ENCODE results near the gene CCDC13. TPM values are rescaled to one million over a fixed set of nuclear protein-coding genes. Genes with fewer than 3 reads are reported as not detected.

The CCDC13 gene
- total and polyA plus RNA-seq, 2 of the 13 experiments (the other 11 are each of a cell fraction or from before 2014, with no cell fraction given), result 0.22 to 0.51 TPM

DNA sequence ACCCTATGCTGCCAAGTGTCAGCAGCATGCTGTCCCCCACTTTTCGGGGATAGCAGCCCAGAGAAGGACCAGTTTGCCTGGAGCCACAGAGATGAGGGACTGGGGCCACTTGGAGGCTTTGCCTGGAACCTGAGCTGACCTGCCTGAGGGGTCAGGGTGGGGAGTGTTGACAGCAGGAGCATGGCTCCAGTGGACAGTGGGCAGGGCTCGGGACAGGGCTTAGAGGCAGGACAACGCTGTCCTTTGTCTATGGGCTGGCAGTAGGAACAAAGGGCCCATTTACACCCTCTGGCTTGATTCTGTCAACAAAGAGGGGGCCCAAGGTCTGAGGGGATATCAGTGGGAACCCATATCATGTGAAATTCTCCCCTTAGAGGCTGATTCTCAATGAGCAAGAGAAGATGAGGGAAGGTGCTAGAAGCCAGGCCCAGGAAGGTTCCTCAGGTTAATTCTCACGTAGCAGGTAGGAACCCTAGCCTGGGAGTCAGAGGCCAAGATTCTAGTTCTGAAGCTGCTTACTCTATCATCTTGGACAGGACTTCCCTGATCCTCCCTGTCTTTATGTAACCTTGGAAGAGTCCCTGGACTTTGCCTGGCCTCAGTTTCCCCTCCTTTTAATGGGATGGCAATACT is 40.7 kb downstream of the CCDC13 start (continued):
- TF ChIP-seq, protein P1, sequence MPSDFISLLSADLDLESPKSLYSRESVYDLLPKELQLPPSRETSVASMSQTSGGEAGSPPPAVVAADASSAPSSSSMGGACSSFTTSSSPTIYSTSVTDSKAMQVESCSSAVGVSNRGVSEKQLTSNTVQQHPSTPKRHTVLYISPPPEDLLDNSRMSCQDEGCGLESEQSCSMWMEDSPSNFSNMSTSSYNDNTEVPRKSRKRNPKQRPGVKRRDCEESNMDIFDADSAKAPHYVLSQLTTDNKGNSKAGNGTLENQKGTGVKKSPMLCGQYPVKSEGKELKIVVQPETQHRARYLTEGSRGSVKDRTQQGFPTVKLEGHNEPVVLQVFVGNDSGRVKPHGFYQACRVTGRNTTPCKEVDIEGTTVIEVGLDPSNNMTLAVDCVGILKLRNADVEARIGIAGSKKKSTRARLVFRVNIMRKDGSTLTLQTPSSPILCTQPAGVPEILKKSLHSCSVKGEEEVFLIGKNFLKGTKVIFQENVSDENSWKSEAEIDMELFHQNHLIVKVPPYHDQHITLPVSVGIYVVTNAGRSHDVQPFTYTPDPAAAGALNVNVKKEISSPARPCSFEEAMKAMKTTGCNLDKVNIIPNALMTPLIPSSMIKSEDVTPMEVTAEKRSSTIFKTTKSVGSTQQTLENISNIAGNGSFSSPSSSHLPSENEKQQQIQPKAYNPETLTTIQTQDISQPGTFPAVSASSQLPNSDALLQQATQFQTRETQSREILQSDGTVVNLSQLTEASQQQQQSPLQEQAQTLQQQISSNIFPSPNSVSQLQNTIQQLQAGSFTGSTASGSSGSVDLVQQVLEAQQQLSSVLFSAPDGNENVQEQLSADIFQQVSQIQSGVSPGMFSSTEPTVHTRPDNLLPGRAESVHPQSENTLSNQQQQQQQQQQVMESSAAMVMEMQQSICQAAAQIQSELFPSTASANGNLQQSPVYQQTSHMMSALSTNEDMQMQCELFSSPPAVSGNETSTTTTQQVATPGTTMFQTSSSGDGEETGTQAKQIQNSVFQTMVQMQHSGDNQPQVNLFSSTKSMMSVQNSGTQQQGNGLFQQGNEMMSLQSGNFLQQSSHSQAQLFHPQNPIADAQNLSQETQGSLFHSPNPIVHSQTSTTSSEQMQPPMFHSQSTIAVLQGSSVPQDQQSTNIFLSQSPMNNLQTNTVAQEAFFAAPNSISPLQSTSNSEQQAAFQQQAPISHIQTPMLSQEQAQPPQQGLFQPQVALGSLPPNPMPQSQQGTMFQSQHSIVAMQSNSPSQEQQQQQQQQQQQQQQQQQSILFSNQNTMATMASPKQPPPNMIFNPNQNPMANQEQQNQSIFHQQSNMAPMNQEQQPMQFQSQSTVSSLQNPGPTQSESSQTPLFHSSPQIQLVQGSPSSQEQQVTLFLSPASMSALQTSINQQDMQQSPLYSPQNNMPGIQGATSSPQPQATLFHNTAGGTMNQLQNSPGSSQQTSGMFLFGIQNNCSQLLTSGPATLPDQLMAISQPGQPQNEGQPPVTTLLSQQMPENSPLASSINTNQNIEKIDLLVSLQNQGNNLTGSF (CRISPR knock-in tag; IDR thresholded peaks at IDR 0.05), result no peak
- TF ChIP-seq TBL1XR1 (IDR thresholded peaks at IDR 0.05; ENCODE audit: borderline replicate concordance, low read length, partially characterized antibody), result no peak
- TF ChIP-seq ZNF614 (CRISPR knock-in tag; IDR thresholded peaks at IDR 0.05; ENCODE audit: borderline replicate concordance), result peak; percentile 31; the same call in 1 of the 2 replicates
- TF ChIP-seq, protein P2, sequence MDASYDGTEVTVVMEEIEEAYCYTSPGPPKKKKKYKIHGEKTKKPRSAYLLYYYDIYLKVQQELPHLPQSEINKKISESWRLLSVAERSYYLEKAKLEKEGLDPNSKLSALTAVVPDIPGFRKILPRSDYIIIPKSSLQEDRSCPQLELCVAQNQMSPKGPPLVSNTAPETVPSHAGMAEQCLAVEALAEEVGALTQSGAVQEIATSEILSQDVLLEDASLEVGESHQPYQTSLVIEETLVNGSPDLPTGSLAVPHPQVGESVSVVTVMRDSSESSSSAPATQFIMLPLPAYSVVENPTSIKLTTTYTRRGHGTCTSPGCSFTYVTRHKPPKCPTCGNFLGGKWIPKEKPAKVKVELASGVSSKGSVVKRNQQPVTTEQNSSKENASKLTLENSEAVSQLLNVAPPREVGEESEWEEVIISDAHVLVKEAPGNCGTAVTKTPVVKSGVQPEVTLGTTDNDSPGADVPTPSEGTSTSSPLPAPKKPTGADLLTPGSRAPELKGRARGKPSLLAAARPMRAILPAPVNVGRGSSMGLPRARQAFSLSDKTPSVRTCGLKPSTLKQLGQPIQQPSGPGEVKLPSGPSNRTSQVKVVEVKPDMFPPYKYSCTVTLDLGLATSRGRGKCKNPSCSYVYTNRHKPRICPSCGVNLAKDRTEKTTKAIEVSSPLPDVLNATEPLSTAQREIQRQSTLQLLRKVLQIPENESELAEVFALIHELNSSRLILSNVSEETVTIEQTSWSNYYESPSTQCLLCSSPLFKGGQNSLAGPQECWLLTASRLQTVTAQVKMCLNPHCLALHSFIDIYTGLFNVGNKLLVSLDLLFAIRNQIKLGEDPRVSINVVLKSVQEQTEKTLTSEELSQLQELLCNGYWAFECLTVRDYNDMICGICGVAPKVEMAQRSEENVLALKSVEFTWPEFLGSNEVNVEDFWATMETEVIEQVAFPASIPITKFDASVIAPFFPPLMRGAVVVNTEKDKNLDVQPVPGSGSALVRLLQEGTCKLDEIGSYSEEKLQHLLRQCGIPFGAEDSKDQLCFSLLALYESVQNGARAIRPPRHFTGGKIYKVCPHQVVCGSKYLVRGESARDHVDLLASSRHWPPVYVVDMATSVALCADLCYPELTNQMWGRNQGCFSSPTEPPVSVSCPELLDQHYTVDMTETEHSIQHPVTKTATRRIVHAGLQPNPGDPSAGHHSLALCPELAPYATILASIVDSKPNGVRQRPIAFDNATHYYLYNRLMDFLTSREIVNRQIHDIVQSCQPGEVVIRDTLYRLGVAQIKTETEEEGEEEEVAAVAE (CRISPR knock-in tag; IDR thresholded peaks at IDR 0.05; ENCODE audit: borderline replicate concordance), result no peak
- TF ChIP-seq, protein P3, sequence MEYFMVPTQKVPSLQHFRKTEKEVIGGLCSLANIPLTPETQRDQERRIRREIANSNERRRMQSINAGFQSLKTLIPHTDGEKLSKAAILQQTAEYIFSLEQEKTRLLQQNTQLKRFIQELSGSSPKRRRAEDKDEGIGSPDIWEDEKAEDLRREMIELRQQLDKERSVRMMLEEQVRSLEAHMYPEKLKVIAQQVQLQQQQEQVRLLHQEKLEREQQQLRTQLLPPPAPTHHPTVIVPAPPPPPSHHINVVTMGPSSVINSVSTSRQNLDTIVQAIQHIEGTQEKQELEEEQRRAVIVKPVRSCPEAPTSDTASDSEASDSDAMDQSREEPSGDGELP (IDR thresholded peaks at IDR 0.05; ENCODE audit: borderline replicate concordance, low read depth), result peak; percentile 50; the same call in 1 of the 2 replicates
- TF ChIP-seq, protein P4, sequence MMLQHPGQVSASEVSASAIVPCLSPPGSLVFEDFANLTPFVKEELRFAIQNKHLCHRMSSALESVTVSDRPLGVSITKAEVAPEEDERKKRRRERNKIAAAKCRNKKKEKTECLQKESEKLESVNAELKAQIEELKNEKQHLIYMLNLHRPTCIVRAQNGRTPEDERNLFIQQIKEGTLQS (CRISPR knock-in tag; IDR thresholded peaks at IDR 0.05), result no peak
- TF ChIP-seq, protein P5, sequence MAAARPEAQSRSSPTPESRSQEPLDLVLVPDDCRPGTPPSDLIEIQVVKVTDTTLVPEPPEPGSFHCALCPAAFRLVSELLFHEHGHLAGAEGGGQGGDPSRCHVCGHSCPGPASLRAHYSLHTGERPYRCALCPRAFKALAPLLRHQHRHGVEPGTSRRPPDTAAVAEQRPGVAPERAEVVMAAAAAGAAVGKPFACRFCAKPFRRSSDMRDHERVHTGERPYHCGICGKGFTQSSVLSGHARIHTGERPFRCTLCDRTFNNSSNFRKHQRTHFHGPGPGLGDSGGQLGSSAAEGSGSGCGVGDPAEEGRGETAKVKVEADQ (CRISPR knock-in tag; IDR thresholded peaks at IDR 0.05; ENCODE audit: borderline replicate concordance), result no peak
- TF ChIP-seq ZMYM3 (CRISPR knock-in tag; IDR thresholded peaks at IDR 0.05), result peak; percentile 34; the same call in 1 of the 2 replicates
- TF ChIP-seq NCOA2 (CRISPR knock-in tag; IDR thresholded peaks at IDR 0.05), result peak; percentile 88
- peak; percentile 61; the same call in 1 of the 2 replicates for TF ChIP-seq ZNF772 (CRISPR knock-in tag; IDR thresholded peaks at IDR 0.05)
- TF ChIP-seq, protein P6, sequence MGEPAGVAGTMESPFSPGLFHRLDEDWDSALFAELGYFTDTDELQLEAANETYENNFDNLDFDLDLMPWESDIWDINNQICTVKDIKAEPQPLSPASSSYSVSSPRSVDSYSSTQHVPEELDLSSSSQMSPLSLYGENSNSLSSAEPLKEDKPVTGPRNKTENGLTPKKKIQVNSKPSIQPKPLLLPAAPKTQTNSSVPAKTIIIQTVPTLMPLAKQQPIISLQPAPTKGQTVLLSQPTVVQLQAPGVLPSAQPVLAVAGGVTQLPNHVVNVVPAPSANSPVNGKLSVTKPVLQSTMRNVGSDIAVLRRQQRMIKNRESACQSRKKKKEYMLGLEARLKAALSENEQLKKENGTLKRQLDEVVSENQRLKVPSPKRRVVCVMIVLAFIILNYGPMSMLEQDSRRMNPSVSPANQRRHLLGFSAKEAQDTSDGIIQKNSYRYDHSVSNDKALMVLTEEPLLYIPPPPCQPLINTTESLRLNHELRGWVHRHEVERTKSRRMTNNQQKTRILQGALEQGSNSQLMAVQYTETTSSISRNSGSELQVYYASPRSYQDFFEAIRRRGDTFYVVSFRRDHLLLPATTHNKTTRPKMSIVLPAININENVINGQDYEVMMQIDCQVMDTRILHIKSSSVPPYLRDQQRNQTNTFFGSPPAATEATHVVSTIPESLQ (CRISPR knock-in tag; conservative IDR thresholded peaks at IDR 0.05), result no peak
- TF ChIP-seq ZNF101 (CRISPR knock-in tag; IDR thresholded peaks at IDR 0.05; ENCODE audit: borderline replicate concordance, low read depth), result no peak
- no peak; the same call in 1 of the 2 replicates for TF ChIP-seq ZNF34 (CRISPR knock-in tag; IDR thresholded peaks at IDR 0.05; ENCODE audit: borderline replicate concordance)
- TF ChIP-seq ZNF670 (CRISPR knock-in tag; IDR thresholded peaks at IDR 0.05; ENCODE audit: borderline replicate concordance), result no peak

All from HepG2 (cell line).